Left hindlimb (tissue), 1 donor: ENCODE measurements around the gene VWA3B.
"Not testable (repeated sequence)": the region's sequence is repeated elsewhere in the genome, so short reads cannot be mapped to it uniquely, and the experiment has no call there.

Experiments used
- DNase-seq: peaks from one replicate; pipeline ENCODE4 v3.0.0-alpha.2; 2018

Gene VWA3B

GRCh38 chr2:98087447-98088020 is 567 bp downstream of the VWA3B start:
- DNase-seq = no peak

GRCh38 chr2:98088261-98088660 is 1.3 kb downstream of the VWA3B start:
- no peak for DNase-seq

- DNase-seq = no peak
Observed at GRCh38 chr2:98089941-98090340, 3.0 kb downstream of the VWA3B start.

GRCh38 chr2:98090951-98091350 is 4.0 kb downstream of the VWA3B start:
- no peak for DNase-seq

- no peak for DNase-seq
Observed at GRCh38 chr2:98091738-98092137, 4.8 kb downstream of the VWA3B start.

GRCh38 chr2:98093146-98093545 is 6.2 kb downstream of the VWA3B start:
- no peak for DNase-seq

- no peak for DNase-seq
Observed at GRCh38 chr2:98093611-98094010, 6.6 kb downstream of the VWA3B start.

- no peak for DNase-seq
Observed at GRCh38 chr2:98099939-98100743, 13.2 kb downstream of the VWA3B start.

GRCh38 chr2:98102315-98102714 is 15.3 kb downstream of the VWA3B start:
- DNase-seq = not testable (repeated sequence)

GRCh38 chr2:98102878-98103277 is 15.9 kb downstream of the VWA3B start:
- DNase-seq = no peak

GRCh38 chr2:98108110-98108509 is 21.1 kb downstream of the VWA3B start:
- no peak for DNase-seq

- no peak for DNase-seq
Observed at GRCh38 chr2:98110741-98111140, 23.8 kb downstream of the VWA3B start.

- no peak for DNase-seq
Observed at GRCh38 chr2:98114643-98115330, 27.8 kb downstream of the VWA3B start.

GRCh38 chr2:98118161-98118560 is 31.2 kb downstream of the VWA3B start:
- no peak for DNase-seq

GRCh38 chr2:98118852-98119251 is 31.9 kb downstream of the VWA3B start:
- DNase-seq = no peak

- DNase-seq = no peak
Observed at GRCh38 chr2:98121149-98121548, 34.2 kb downstream of the VWA3B start.

- DNase-seq = no peak
Observed at GRCh38 chr2:98122524-98122923, 35.6 kb downstream of the VWA3B start.

GRCh38 chr2:98123286-98123685 is 36.3 kb downstream of the VWA3B start:
- DNase-seq = no peak

GRCh38 chr2:98126061-98126460 is 39.1 kb downstream of the VWA3B start:
- no peak for DNase-seq

GRCh38 chr2:98127229-98127989 is 40.4 kb downstream of the VWA3B start:
- DNase-seq = no peak

- DNase-seq = no peak
Observed at GRCh38 chr2:98128556-98129109, 41.7 kb downstream of the VWA3B start.

GRCh38 chr2:98130073-98130472 is 43.1 kb downstream of the VWA3B start:
- not testable (repeated sequence) for DNase-seq
